ENCODE data around the gene ARHGEF12.

DNA sequence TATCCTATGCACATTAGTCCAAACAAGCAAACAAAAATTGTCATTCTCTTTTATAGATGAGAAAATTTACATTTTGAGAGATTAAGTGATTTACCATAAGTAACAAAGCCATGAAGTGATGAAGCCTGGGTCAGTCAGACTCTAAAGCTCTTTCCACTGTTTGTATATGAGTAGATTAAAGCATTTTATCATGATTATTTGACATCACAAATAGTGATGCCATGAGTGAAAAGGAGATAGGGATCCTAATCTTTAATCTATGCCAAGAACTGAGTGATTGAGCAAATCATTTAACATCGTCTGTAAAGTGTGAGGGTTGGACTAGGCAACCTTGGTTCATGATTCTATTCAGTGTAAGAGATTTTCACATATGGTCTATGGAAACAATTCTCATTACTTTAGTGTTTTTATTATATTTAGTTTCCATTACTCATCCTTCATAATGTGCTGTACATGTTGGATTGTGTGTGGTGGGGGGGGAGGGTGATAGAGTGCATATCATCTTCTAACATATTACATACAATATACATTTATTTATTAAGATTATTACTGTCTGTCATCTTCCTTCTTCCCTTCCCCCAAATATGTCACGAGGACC lies 50.7 kb downstream of the ARHGEF12 start:
- no peak for TF ChIP-seq POLR2A (IDR thresholded peaks at IDR 0.05)
- TF ChIP-seq, protein P1, sequence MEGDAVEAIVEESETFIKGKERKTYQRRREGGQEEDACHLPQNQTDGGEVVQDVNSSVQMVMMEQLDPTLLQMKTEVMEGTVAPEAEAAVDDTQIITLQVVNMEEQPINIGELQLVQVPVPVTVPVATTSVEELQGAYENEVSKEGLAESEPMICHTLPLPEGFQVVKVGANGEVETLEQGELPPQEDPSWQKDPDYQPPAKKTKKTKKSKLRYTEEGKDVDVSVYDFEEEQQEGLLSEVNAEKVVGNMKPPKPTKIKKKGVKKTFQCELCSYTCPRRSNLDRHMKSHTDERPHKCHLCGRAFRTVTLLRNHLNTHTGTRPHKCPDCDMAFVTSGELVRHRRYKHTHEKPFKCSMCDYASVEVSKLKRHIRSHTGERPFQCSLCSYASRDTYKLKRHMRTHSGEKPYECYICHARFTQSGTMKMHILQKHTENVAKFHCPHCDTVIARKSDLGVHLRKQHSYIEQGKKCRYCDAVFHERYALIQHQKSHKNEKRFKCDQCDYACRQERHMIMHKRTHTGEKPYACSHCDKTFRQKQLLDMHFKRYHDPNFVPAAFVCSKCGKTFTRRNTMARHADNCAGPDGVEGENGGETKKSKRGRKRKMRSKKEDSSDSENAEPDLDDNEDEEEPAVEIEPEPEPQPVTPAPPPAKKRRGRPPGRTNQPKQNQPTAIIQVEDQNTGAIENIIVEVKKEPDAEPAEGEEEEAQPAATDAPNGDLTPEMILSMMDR (IDR thresholded peaks at IDR 0.05): no peak

Data from thyroid gland (tissue), 4 donors.